Right lung (tissue), 5 donors: Measurements from ENCODE around the gene SNAP25. TPM values are rescaled to one million over a fixed set of nuclear protein-coding genes. Genes with fewer than 3 reads are reported as not detected.

Experiments
- DNase-seq, 2 donors: peaks; one replicate each; pipeline ENCODE4 v3.0.0-alpha.2; 2013
- polyA plus RNA-seq, 5 donors: library from polyadenylated mRNA; unstranded; fragments of 120-200 nt; gene quantifications; one replicate each; pipeline versions ENCODE4 v1.2.1 to v1.2.3, GENCODE V29; 2013; ENCODE audit warnings: inconsistent platforms in 1 of 5, low replicate concordance in 1 of 5; ENCODE audit not compliant: insufficient read length in 5 of 5, insufficient read depth in 1 of 5

SNAP25 gene
- polyA plus RNA-seq, 5 donors = 3.7 to 12.4 (median 7.6) TPM

DNA sequence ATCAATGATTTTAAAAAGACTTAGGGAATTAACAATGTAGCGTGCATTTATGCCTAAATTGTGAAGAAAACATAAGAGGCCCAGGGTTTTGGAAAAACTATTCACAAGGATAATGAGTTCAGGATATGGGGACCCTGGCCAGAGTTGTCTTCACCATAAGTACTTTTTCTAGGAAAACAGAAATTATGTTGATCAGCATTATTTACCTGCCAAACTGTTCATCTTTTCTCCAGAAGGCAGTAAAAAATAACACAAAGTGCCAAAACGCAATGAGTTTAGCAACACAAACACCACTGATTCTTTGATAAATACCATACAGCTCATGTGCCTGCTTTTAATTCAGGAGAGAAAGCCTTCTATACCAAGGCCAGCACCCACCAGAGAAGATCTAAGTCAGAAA, 43.1 kb downstream of the SNAP25 start:
- DNase-seq = no peak

DNA sequence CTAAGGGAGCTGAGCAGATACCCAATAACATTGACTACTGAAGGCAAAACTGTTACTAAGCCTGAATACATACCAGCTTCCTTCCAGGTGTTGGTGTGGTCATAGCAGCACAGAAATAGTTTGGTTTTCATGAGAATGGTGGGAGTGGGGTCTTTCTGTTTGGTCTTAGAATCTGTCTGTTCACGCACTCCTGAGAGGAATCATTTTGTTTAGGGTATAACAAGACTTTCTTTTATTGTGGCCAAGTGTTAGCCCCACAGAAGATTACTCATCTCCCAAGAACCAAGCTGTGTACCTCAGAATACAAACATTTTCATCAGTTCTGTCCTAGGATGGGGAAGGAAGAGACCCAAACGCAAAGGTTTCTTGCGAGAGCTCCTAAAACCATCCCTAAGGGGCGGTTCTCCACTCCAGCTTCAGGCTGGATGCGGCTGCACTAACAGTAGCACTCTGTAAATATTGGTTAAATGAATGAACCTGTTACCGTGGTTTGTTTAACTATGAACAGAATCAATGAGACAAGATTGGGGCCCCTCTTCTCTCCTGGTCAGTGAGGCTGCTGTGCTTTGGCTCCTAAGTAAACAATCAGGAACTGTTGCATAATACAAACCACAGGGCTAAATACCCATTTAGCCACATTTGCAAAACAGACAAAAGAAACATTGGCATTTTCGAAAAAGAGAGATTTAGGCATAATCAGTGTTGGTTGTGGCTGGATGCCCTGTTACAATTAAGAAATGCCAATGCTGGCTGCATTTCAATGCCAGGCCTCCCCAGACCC, 44.9 kb downstream of the SNAP25 start:
- no peak for DNase-seq

DNA sequence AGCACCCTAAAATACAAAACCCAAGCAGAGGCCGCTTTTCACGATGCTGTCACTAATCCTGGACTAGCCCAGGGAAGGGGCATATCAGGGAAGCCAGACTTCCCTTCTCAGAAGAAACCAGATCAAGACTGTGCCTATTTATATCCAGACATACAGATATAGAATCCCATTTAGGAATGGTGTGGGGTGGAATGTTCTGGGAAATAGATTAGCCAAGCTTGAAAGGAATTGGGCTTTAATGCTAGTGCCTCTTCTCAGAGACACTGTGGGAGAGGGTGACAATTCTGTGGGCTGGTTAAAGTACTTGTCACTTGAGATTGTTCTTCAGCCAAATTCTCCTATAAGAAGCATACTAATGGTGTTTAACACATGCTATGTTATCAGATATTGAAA, 45.5 kb downstream of the SNAP25 start:
- DNase-seq = no peak

DNA sequence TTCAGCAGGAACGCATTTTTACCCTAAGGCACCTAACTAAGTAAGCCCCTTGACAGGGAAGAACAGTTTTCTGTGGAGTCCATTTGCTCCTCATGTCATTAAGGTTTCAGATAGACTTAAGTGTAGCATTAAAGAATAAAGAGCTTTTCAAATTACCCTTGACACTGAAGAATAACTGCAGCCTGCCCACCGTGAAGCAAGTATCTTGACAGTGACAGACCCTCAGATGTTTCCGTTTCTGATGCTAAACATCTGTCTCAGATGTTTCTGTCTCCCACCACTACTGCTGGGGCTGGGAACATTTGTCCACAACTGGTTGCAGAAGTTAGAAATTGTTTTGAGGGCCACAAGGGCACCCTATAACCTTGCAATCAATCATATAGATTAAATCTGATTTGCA, 50.0 kb downstream of the SNAP25 start:
- DNase-seq = no peak

DNA sequence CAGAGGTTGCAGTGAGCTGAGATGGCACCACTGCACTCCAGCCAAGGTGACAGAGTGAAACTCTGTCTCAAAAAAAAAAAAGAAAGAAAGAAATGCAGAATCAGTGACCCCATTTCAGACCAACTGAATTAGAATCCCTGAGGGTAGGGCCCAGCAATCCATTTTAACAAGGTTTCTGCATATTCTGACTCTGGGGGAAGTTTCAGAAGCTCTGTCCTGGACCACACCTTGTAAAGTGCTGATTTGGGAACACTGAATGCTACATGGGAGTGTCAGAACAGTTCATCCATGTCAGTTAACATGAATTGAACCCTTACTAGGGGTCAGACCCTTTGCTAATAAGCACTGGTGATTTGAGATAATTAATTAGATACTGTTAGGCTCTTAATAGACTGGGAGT, 52.0 kb downstream of the SNAP25 start:
- no peak for DNase-seq

DNA sequence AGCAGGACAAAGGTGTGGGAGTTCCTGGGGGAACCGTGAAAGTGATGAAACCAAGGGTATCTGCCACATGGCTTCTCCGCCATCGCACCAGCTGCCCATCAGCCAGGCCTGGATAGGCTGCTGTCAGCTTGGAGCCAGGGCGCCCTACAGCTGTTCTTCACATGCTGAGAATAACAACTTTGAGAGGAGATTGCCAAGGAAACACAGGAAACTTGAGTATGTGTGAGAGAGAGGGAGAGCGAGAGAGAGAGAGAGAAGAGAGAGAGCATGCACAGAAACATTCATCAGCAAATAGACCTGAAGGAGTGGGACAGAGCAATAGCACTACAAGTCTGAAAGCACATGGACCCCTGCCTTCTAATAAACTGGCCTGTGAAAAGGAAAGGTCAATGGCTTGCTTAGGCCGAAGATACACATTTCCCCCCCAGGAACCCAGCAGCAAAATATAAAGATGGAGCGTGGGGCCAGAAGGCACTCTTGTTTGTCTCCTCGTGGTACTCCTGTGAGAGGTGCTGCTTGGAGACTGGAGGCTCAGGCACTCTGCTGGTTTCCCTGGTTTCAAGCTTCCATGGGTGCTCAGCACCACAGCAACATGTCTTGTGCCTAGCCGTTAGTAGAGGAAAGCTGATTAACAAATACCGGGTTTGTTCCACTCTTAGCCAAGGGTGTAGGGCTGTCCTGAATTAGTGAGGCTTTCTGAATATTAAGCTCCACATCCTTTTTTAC, 53.0 kb downstream of the SNAP25 start:
- peak; percentile 54 for DNase-seq

DNA sequence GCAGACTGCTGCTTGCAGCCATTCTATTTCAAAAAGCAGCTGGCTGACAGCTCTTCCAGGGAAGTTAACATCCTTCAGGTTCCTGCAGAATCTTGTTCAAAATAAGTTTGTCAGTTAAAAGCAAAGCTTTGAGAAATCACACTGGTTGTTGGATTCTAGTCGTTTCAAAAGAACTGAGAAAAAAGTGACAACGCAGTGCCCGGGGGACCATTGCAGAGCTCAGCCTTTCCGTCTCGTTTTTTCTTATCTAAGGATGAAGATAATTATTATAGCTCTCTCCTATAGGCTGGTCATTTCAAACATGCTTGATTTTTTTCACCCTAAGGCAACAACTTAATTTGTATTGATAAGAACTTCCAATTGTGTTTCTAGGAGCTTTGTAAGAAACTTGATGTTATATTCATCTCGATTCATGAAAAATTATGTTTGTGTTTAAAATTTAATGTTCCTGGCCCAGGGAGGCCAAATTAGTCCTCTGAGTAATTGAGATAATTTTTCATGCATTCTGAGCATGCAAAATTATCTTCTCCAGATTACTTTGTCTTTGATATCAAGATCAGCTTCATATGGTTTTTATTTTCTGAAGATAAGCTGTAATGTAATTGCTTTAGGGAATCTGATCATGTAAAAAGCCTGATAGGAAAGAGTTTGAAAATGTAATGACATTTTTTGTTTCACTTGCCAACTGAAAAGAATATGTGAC, 58.4 kb downstream of the SNAP25 start:
- no peak for DNase-seq

DNA sequence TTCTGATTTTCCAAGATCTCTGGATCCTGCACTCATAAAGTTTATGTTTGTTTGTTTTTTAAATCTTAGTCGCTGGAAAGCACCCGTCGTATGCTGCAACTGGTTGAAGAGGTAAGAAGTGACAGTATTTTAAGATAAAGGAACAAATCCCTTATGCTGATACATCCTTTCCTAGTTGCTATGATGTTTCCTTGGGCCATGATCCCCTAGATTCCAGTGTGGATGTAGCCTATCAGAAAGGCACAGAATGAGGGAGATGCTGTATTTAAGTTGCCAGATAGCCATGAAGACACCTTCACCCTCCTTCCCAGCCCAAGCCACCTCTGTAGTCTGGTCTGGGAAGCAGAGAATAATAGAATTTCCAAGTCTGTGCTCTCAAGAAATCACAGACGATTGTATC, 59.0 kb downstream of the SNAP25 start:
- no peak for DNase-seq

DNA sequence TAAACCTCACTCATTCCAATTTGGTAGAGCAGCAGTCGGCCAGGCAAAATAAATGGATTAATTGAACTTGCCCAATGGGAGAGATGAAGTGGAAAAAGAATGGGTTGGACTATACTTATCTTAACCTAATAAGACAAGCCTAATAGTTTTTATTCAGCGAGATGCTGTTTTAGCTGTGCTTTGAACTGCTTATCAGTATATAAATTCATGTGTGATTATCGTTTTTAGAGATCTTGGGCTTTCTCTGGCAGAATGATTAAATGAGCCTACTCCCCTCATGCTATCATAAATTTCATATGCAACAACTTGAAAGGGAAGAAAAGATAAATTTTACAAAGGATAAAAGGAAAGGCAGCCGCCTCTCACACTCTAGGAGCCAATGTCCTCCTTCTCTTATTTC, 59.8 kb downstream of the SNAP25 start:
- no peak for DNase-seq

DNA sequence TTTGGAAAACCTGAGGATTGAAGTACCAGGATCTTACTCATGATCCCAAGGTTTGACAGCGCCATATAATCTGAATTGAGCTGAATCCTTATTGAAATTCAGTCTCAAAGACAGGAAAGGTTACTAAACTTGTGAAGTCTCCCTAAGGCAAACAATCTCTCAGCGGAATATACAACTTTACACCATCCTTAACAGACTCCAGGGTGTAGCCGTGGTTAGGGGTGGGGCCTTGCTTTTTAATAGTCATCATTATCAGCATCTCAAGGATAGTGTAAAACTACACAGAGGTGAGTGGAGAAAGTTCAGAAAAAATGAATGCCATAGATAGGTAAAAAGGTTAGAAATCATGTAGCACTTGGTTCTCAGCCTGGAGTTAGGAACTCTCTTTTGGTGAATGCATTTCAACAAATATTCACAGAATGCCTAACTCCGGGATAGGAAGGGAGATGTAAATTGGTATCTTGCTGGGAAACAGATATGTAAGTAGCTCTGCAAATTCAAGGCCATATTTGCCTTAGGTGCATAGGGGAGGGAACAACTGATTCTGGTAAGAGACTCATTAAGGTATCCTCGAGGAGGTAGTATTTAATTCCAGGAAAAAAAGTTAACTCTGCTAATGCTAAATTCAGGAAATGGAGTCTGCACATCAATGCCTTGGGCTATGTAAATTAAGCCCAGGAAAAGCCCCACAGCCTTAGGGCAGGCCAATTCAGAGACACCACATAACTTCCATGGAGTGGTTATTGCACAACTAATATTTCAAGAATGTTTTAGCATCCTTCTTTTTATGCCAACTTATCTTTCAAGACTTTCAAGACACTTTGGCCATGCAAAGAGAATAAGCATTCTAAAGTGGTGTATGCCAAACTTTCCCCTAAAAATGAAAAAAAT, 61.6 kb downstream of the SNAP25 start:
- no peak for DNase-seq

DNA sequence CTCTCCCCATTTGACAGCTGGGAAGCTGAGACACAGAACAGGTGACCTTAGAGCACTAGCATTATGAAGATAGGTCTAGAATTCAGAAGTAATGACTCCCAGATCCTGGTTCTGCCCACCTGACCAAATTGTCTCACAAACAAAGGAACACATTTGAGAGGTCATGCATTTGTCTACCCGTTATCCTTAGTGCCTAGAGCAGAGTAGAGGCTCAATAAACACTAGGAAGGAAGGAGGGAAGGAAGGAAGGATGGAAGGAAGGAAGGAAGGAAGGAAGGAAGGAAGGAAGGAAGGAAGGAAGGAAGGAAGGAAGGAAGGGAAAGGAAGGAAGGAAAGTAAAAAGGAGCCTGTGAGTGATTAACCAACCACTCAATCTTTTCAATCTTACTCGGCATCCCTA, 63.3 kb downstream of the SNAP25 start:
- DNase-seq = no peak

DNA sequence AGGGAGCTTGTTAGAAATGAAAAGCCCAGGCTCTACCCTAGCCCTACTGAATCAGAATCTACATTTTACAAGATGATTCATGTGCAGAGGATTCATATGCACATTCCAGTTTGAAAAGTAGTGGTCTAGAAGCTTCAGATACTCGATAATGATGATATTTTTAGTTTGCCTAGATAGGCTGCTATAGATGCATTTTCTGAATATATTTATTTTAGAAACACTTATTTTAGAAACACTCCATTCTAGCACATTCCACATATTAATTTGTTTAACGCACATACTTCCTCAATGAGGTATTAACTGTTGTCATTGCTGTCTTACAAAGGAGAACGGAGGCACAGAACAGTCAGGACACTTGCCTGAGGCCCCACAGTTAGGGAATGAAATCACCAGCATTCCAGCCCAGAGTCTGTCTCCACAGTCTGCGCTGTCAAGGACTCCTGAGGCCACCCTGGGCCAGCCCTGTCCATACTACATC, 64.4 kb downstream of the SNAP25 start:
- no peak for DNase-seq

DNA sequence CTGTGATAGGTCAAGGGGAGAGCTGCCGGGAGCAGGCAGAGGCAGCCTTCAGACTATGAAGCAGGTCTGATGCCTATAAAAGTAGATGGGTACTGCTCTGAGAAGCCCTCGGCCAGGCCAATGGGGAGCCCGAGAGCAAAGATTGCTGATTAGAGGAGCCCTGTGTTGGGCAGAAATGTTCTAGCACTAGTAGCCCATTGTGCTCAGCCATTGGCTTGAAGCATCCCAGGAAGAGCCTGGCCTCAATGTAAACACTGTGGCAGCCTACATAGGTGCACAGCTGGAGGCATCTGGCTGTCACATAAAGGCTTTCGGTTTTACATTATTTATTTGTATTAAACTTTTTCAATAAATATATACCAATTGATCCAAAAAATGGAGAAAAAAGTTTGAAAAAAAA, 67.7 kb downstream of the SNAP25 start:
- no peak for DNase-seq

DNA sequence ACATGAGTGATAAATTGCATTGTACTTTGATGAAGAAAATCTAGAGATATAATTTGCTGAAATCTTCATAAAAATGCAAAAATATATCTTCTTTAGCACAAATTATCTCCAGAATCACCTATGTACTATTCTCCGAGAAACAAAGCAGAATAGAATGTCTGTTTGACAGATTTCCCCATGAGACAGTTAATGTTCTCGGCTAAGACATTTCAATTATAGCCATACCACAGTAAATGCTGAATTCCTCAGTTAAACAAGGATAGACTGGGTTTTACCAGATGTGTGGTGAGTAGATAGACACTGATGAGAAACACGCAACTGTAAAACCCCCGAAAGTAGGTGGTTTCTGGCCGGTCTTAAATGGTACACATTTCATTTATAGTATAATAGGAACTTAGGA, 69.8 kb downstream of the SNAP25 start:
- no peak for DNase-seq

DNA sequence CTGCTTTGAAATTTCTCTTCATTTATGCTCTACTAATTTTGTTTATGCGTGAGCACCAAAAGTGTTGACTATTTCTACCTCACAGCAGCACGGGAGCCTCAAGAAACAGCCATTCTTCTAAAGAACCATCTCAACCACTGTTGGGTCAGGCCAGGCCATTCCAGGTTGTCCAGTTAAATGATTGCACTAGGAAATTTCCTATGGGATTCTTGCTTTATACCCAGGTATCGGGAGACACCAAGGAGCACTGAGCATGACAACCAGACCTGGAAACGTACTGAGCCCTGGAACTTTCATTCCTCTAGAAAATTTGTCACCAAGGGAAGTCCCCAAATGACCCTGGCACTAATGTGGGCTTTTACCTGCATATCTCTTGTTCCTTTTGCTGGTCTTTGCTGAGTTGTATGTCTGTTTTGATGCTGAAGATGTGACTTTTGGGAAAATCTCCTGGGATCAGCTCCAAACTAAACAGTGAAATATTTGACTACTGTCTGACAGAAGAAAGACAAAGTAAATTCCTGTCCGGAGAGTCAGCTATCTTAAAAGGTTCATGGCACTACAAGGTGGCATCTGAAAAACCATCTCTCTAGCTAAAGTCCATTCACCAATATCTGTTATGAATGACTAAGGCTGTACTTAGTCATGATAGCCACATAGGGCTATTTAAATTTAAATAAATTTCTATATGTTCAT, 70.5 kb downstream of the SNAP25 start:
- DNase-seq = no peak

DNA sequence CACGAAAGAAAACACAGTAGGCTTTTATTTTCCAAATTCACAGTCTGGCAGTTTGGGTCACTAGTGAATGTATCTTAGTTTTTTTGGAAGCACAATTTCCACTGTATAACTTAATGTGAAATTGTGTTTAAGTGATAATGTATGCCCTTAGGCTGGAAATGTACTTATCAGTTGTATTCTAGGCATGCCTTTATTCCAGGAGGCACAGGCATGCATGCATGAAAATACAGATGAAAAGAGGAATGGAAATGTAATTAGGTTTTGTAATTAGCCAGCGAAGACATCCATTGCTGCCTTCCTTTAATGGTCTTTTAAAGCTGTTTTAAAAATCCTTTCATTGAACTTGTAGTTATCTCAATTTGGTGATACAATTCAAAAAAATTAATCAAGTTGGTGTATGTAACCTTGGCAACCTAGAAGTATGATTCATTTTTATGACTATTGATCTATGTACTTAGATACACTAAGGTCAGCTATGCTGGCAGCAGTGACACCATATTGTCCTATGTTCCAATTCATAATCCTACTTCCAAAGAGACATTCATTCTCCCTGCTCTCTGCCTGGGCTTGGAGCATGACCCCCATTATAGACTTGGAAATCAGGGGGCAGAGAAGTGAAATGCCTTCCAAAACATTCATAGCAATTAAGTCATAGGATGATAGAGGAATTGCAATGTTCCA, 73.1 kb downstream of the SNAP25 start:
- no peak for DNase-seq

DNA sequence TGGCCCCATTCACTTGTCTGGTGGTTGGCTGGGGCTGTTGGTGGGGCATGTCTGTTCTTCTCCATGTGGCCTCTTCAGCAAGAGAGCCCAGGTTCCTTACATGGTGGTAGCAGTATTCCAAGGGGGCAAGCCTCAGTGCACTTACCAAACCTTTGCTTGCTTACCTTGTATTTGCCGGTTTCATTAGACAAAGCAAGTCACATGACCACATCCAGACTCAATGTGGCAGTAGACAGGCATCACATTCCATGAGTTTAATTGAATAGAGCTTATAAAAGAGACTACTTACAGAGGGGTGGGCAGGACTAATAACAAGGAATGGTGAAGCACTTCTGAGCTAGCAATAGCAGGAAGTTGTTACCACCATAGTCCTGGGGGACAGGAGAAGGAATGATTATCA, 78.6 kb downstream of the SNAP25 start:
- no peak for DNase-seq

DNA sequence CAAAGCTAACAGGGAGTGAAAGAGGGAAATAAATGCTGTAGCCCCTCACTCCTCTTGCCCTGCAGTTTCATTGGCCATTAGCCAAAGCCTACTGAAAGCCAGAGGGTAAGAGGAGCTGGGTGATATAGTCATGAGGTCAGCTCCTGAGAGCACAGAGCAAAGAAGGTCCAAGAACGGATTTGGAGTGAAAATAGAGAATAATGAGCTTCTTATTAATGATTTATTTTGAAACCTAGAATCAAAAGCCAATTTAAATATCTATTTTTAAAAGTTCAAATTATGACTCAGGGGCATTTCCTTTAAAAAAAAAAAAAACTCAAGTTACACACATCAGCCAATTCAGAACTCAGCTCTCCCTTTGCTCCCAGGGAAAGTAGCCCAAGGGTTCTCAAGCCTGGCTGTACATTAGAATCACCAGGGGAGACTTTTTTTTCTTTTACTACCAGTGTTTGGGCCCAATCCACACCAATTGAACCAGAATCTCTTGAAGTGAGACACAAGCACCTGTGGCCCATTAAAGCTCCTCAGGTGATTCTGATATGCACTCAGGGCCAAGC, 79.1 kb downstream of the SNAP25 start:
- DNase-seq = no peak

DNA sequence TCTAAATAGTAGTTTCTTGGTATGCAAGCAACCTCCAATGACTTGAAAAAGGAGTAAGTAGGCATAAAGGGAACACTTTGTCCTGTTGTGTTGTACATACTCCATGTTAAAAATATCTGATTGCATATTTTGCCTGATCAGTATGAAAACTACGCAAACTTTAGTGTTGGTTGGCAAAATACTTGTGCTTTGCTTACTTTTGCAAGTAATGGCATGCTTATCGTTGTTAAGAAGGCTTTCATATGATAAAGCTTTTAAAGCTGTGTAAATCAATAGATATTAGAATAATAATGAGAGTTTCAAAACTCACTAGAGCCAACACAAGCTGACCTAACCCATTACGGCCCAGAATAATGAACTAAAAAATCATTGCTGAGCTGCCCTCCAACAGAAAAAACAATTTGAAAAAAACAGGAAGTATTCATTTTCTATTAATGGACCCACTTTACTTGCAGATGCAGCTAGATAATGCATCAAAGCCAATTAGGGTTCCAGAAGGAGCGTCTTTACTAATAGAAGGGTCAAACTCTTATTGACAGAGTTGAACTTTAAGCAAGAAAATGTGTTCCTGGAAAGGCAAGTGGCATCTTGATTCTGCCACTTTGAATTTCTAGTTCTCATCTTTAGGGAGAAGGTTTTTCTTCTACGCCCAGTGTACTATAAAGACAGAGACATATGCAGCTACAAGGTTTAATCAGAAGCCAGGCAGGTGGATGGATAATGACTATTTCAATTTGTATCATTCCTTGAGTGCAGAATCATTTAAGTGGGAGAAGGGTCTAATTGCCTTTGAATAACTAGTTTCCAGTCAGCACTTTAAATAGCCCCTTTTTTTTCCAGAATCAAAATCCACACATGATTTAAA, 82.2 kb downstream of the SNAP25 start:
- no peak for DNase-seq
